GM21381 (cell line): ENCODE results near the gene MYL2.

ENCODE experiments used
- ATAC-seq: cut with Tn5 transposase; IDR thresholded peaks from one replicate; pipeline ENCODE4 v1.9.1; 2021; ENCODE audit warnings: mild to moderate bottlenecking, moderate library complexity; ENCODE audit not compliant: unreplicated experiment

MYL2 gene

DNA sequence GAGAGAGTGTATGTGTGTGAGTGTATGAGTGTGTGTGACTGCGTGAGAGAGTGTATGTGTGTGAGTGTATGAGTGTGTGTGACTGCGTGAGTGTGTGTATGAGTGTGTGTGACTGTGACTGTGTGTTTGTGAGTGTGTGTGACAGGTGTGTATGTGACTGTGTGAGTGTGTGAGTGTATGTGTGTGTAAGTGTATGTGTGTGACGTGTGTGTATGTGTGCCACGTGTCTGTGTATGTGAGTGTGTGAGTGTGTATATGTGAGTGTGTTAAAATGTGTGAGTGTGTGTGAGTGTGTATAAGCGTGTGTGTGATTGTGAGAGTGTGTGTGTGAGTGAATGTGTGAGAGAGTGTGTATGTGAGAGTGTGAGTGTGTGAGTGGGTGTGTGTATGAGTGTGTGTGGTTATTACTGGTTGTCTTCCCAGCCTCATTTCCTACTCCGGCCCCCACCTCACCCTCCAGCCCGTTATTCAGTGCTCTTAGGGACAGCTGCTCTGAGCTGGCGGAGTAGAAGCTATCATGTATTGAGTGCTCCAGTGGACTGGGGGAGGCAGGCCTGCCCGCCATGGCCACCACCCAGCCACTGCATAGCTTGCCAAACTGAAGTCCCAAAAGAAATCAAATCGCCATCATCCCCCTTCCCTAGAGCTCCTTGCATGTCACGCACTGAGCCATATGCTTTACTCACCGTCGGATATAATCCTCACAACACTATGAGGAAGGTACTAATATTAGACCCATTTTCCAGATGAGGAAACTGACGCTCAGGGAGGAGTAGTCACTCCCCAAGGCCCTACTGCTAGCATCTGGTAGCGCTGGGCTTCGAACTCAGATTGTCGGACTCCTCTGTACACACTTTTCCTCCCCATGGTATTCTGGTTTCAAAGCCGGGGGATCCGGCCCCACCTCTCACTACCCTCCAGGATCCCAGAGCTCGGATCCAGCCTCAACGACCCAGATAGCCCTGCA, 10.3 kb upstream of the MYL2 start:
- no peak for ATAC-seq

DNA sequence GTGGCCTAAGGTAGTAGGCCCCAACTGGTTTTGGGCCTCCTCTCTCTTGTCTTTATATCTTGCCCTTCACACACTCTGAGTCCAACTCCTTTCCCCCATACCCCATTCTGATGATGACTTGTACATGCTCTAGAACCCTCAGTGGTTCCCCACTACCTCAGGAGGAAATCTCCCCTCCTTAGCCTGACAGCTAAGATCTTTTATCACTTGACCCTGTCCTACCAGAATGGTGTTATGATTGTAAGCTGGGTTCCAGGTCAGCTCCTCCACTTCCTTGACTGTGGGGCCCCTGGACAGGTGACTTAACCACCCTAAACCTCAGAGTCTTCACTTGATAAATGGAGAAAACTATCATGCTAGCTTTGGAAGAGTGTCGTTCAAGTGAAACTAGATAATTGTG, 9.4 kb upstream of the MYL2 start:
- no peak for ATAC-seq

DNA sequence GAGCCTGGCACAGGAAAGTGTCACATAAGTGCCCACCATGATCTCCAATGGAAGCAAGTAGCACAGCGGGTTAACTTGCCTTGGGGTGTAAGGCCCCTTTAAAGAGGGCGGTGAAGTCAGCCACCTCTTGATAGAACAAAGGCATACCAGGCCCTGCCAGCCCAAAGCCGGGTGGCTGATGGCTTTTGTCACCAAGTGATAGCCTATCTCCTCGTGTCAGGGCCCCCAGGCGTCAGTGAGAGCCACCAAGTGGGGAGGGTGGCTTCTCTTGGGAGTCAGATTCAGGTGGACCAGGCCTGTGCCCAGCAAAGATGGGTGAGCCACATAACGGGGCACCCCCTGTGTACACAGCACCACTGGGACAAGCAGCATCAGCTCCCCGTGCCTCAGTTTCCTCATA, 8.3 kb upstream of the MYL2 start:
- no peak for ATAC-seq

DNA sequence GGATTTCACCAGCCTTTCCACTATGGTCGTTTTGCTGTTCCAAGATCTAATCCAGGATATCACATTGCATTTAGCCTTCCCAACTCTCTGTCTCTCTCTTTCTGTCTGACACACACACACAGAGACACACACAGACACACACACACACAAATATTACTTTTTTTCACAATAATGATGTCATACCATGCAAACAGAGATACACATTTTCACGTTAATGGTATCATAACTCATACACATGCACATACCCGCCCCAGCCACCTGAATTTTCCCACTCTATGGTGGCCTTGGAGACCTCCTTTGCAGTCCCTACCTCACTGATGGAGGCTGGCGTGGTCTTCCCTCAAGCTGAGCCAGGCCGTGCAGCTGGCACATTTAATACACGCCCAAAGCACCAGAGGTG, 7.2 kb upstream of the MYL2 start:
- ATAC-seq, result no peak

DNA sequence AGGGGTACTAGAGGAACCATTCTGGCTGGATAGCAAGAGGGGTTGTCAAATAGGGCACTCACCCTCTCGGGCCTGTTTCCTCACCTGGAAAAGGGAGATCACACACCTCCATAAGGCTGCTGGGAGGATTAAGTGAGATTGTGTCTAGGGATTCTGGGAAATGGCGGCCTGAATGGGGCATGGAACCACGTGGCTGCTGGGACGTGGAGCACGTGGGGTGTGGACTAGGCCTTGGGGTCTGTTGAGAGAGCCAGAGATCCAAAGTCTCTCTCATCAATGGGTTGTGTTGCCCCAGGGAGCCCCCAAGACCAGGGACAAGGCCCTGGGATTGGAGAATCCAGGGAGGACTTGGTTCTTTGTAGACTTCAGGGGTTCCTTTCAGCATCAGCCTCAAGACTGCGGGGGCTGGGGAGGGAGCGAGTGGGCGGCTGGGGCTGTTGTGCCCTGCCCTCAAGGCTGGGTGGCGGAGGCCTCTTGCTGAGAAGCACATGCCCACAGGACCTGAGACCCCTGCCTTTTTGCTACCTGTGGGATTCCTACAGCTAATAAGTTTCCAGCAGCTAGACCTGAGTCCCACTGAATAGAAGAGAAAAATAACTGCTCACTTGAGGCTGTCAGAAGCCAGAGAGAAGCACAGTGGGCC, 3.4 kb upstream of the MYL2 start:
- no peak for ATAC-seq

DNA sequence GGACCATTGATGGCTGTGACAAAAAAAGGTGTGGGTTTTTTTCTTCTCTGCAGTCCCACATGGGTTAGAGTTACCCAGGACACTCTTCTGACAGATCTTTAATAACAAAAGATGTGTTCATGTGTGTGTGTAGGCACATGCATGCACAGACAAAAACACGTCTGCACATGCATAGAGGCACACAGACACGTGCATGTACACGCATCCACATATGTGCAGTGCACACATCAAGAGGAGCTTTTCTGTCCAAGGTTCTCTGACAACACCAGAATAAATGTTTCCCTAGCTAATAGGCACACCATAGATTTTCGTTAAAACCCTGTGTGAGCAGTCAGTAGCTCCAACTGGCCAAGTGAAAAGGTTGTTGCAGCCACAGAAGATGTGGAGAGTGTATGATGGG, 2.8 kb upstream of the MYL2 start:
- ATAC-seq, result no peak

DNA sequence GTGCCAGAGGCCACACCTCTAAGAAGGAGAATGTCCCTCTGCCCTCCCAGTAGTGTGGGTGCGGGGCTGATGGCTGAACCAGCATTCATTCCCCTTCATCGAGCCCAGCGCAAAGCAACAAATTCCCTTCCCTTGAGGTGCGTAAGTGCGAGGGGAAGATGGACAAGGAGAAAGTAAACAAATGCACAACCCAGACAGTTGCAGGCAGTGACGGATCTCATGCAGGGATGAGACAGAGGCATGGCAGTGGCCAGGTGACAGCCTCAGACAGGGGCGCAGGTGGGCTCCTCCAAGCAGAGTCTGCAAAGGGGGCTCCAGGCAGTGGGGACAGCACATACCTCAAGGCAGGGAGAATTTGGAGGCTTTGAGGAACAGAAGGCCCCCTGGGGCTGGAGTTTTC, 2.3 kb upstream of the MYL2 start:
- no peak for ATAC-seq

DNA sequence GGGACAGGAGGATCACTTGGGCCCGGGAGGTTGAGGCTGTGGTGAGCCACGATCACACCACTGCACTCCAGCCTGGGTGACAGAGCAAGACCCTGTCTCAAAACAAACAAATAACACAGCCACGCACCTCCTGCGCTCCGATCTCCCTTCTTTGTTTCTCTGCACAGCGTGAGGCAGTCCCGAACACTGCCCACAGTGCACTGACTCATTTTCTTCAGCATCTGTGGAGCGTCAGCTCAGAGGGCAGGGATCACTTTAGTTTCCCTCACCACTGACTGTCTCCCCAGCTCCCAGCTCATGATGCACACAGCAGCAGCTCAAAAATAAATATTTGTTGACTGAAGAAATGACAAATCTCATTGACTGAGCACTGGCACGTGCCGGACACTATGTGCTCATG, 883 bp upstream of the MYL2 start:
- ATAC-seq, result no peak

DNA sequence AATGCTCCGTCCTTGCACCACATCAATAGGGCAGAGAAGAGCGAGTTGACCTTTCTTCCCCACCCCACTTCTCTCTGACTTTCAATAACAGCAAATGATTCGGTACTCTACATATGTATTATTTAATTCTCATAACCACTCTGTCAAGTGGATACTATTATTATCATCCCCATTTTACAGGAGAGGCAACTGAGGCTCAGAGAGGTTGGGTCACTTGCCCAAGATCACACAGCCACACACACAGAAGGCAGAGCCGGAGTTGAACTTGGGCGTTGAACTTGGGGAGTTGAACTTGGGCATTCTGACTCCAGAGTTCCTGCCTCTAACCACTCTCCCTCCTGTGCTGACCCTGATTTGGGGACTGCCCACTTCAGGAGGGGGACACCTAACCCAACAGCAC, 659 bp downstream of the MYL2 start:
- ATAC-seq, result no peak

DNA sequence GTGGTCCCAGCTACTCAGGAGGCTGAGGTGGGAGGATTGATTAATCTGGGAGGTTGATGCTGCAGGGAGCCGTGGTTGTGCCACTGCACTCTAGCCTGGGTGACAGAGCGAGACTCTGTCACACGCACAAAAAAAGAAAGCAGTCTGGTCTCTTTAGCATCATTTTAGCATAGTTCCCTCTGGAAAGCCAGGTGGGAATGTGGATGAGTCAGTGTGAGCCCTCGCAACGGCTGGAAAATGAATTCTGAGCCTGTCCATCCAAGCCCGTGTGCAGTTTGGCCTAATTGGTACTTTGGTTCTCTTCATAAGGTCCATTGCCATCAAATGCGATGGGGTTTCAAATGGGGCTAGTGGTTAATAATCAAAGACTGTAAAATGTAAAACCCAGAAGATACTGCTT, 2.4 kb downstream of the MYL2 start:
- no peak for ATAC-seq

DNA sequence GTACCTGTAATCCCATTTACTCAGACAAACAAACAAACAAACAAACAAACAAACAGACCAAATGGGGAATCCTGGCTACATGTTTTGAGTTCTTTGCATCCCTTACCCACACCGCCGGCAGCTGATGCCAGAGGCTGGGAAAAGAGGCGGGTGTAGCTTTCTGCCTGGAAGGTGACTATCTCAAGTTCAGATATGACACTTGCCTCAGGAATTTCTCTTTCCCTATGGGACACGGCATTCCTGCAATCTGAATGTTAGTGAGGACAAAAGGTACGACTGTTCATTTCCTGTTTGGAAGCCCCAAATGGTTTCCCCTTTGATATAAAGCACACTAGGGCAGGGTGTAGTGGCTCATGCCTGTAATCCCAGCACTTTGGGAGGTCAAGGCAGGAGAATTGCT, 2.9 kb downstream of the MYL2 start:
- ATAC-seq, result no peak

DNA sequence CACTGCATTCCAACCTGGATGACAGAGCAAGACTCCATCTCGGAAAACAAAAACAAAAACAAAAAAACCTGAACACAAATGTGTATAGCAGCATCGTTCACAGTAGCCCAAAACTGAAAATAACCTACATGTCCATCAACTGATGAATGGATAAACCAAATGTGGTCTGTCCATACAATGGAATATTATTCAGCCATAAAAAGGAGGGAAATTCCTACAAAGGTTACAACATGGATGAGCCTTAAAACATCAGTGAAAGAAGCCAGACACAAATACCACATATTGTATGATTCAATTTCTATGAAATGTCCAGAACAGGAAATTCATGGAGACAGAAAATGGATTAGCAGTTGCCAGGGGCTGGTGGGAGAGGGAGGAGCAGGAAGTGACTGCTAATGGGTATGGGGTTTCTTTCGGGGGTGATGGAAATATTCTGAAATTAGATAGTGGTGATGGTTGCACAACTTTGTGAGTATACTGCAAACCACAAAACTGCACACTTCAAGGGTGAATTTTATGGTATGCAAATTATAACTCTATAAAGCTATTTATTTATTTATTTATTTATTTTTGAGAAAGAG, 4.0 kb downstream of the MYL2 start:
- no peak for ATAC-seq

DNA sequence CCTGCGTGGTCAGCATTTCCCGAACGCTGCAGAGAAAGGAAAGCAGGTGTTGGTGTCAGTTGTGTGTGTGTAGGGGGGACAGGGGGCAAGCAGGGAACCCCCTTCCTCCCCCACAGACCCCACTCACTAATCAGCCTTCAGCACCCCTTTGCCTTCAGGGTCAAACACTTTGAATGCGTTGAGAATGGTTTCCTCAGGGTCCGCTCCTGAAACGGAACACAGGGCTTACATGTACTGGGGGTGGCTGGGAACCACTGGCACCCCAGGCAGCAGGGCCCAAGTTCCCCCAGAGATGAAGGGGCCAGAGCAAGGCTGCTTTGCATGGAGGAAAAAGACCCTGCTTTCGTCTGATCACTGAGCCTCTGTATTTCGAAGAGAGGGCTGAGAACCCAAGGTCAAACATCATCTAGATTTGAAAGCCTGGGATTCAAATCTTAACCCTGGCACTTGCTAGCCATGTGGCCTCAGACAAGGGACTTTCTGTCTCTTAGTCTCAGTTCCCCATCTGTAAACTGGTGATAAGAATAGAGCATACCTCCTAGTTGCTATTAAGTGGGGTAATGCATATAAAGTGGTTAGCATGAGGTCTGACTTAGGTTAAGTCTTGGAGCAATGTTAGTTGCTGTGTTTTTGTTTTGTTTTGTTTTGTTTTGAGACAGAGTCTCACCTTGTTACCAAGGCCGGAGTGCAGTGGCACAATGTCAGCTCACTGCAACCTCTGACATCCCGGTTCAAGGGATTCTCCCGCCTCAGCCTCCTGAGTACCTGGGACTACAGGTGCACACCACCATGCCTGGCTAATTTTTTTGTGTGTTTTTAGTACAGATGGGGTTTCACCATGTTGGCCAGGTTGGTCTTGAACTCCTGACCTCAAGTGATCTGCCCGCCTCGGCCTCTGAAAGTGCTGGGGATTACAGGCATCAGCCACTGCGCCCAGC, 7.0 kb downstream of the MYL2 start:
- peak; percentile 96 for ATAC-seq

DNA sequence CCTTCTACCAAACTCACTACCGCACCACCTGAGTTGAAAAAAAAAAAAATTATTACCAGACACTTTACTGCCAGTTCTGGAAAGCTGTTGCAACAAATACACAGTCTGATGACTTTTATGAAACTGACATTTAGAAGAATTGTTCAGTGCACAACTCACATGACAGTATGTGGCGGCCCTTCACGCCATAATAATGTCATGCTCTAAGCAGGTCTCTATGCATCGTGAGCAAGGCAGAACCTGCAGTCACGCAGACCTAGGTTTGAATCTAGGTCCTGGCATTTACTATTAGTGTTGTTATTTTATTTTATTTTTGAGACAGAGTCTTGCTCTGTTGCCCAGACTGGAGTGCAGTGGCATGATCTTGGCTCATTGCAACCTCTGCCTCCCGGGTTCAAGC, 8.1 kb downstream of the MYL2 start:
- ATAC-seq, result no peak

DNA sequence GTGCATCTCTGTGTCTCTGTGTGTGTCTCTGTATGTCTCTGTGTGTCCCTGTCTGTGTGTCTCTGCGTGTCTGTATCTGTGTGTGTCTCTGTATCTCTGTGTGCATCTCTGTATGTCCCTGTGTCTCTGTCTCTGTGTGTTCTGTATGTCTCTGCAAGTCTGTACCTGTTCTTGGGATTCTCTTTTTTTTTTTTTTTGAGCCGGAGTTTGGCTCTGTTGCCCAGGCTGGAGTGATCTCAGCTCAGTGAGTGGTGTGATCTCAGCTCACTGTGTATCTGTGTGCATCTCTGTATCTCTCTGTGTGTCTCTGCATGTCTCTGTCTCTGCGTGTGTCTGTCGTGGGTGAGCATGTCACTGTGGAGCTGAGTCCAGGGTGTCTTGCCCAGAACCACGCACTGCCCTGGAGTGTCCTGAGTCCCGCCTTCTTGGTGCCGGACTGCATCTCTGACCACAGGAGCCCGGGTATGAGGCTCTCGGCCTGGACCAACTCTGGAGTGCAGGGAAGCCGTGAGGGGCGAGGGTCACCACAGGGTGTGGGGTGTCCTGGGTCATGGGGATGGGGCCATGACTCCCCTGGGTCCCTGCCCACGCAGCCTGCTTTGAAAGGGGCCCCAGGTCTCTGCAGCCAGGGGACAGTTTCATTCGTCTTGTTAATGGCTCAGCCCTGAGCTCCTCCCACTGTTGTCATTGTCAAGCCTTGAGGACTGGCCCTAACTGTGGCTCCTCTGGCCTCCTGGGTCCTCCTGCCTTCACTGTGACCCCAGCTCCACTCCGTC, 11.8 kb downstream of the MYL2 start:
- ATAC-seq, result no peak

DNA sequence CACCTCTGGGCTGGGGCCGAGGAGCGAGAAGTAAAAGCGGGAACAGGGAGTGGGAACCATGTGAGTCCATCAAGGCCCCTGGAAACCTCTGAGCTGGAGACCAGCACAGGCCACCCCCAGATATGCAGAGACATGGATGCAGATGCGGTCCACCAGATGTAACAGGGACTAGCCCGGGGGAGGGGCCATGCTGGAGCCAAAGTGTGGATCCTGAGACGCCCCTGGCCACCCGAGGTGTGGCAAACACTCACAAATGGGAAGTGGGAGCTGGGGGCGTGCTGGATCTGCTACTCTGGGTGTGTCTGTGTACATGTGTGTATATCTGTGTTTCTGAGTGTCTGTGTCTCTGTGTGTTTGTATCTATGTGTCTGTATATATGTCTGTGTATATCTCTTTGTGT, 12.8 kb downstream of the MYL2 start:
- ATAC-seq, result no peak

DNA sequence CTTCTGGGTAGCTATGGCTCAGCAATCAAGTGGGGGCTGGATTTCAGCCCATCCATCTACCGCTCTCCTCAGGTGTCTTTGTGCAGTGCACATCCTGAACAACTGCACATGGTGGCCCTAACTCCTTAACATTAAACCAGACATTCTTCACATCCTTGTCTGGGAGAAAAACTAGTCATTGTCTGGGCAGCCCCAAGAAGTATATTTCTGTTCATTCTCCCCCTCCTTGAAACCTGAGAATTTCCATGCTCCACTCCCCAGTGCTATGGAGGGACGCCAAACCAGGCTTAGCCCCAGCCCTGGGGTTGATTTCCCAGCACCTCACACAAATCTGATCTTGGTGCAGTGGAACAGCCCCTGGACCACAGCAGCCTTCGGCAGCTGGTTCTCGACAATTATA, 13.4 kb downstream of the MYL2 start:
- no peak for ATAC-seq

DNA sequence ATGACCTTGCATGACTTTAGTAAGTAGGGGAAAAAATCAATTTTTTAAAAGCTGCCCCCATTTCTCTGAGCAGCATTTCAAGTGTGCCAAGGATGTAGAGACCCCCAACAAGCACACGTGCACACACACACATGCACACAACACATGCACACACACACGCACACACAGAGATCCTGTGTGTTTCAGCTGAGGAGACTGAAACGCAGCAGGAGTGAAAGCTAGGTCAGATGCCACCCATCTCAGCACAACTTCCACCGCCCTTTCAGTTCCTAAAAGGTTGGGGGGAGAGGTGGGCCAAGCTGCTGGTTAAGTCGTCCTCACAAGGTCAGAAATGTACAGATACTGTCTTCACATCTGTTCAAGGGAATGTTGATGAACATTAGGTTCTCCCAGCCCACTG, 13.9 kb downstream of the MYL2 start:
- no peak for ATAC-seq

DNA sequence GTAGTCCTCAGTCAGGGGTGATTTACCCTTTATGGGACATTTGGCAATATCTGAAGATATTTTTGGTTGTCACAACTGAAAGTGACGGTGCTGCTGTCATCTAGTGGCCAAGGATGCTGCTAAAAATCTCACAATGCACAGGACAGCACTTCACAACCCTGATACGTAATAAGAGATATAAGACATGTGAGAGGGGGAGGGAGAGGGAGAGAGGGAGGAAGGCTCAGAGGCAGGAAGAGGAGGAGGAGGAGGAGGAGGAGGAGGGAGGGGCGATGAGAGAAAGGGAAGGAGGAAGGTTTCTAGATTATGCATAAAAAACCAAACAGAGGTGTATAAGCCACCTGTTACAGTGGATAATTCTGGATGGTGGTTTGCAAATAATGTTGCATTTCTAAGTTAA, 14.3 kb downstream of the MYL2 start:
- no peak for ATAC-seq

DNA sequence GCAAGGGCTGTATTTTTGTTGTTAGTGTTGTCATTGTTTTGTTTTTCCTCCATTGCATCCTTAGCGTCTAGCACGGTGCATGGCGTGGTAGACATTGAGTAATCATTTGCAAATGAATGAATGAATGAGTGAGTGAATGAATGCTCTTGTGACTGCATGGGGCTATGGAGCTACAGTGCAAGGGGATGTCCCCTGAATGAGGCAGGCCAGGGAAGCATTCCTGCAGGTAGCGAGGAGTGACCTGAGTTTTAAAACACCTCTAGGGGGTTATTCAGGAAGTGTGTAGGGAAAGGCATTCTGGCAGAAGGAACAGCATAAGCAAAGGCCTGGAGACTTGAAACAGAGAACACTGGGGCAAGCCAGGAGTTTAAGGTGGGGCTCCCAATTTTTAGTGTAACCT, 16.9 kb downstream of the MYL2 start:
- no peak for ATAC-seq
